ENCODE results near the gene ZNF536.

Gene ZNF536

GRCh38 chr19:30371960-30372824 is at the start of gene ZNF536:
ZNF536 (plus strand) TSS chr19:30372384; CDS start chr19:30443563, 71,179 bp downstream.
- TF ChIP-seq EZH2phosphoT487 (IDR thresholded peaks at IDR 0.05; ENCODE audit: low read length), result no peak
- TF ChIP-seq EZH2 (optimal IDR thresholded peaks at IDR 0.05; ENCODE audit: low read depth, low read length), result no peak
- TF ChIP-seq CTCF (IDR thresholded peaks at IDR 0.05; ENCODE audit: low read length), result no peak
- H3K27me3 ChIP-seq (replicated peaks; ENCODE audit: insufficient read depth, low read length), result peaks cover 67% of the 10 kb centered on the region
- no peak within 1 kb of the TSS for H3K4me3 ChIP-seq (ENCODE audit: low read length)
- H3K9me2 ChIP-seq (replicated peaks; ENCODE audit: insufficient read depth, low read length), result no peaks in the 10 kb centered on the region
- no peaks in the 10 kb centered on the region for H3F3A ChIP-seq (ENCODE audit: insufficient read depth, low read length)
- H3K9ac ChIP-seq (ENCODE audit: low read length), result no peak within 1 kb of the TSS
- H3K79me2 ChIP-seq (ENCODE audit: low read length), result no peaks in the 10 kb centered on the region
- DNase-seq, result no peak
- no peak within 1 kb of the TSS for H3K27ac ChIP-seq (ENCODE audit: low read length)
- H3K4me1 ChIP-seq (ENCODE audit: low read length), result no peaks in the 10 kb centered on the region
- H3K9me3 ChIP-seq (replicated peaks; ENCODE audit: insufficient read depth, low read length), result no peaks in the 10 kb centered on the region
- H3K4me2 ChIP-seq (ENCODE audit: low read depth, low read length), result no peak within 1 kb of the TSS
- H4K20me1 ChIP-seq (ENCODE audit: insufficient read depth, low read length), result no peaks in the 10 kb centered on the region
- no peaks in the 10 kb centered on the region for H3K36me3 ChIP-seq (replicated peaks; ENCODE audit: insufficient read depth, low read length)
- H2AFZ ChIP-seq (ENCODE audit: low read length), result no peak within 1 kb of the TSS

- H3K4me1 ChIP-seq (ENCODE audit: low read length), result no peaks in the 10 kb centered on the region
- H3K4me3 ChIP-seq (ENCODE audit: low read length), result no peak overlapping the region
- H4K20me1 ChIP-seq (ENCODE audit: insufficient read depth, low read length), result no peaks in the 10 kb centered on the region
- no peaks in the 10 kb centered on the region for H3K36me3 ChIP-seq (replicated peaks; ENCODE audit: insufficient read depth, low read length)
- H3K9ac ChIP-seq (ENCODE audit: low read length), result no peak overlapping the region
- TF ChIP-seq EZH2 (optimal IDR thresholded peaks at IDR 0.05; ENCODE audit: low read depth, low read length) (no peak), CTCF (IDR thresholded peaks at IDR 0.05; ENCODE audit: low read length) (no peak), EZH2phosphoT487 (IDR thresholded peaks at IDR 0.05; ENCODE audit: low read length) (no peak)
- H2AFZ ChIP-seq (ENCODE audit: low read length), result no peak overlapping the region
- H3K9me3 ChIP-seq (replicated peaks; ENCODE audit: insufficient read depth, low read length), result no peaks in the 10 kb centered on the region
- no peak overlapping the region for H3K4me2 ChIP-seq (ENCODE audit: low read depth, low read length)
- H3K9me2 ChIP-seq (replicated peaks; ENCODE audit: insufficient read depth, low read length), result no peaks in the 10 kb centered on the region
- no peak overlapping the region for H3K27ac ChIP-seq (ENCODE audit: low read length)
- H3K27me3 ChIP-seq (replicated peaks; ENCODE audit: insufficient read depth, low read length), result peaks cover 68% of the 10 kb centered on the region
- no peaks in the 10 kb centered on the region for H3K79me2 ChIP-seq (ENCODE audit: low read length)
- H3F3A ChIP-seq (ENCODE audit: insufficient read depth, low read length), result no peaks in the 10 kb centered on the region
- no peak for DNase-seq
These were observed 49.4 kb upstream of the ZNF536 start for GRCh38 chr19:30322641-30323320.

GRCh38 chr19:30323904-30324303 is 48.3 kb upstream of the ZNF536 start:
- no peak for TF ChIP-seq EZH2phosphoT487 (IDR thresholded peaks at IDR 0.05; ENCODE audit: low read length)
- TF ChIP-seq EZH2 (optimal IDR thresholded peaks at IDR 0.05; ENCODE audit: low read depth, low read length), result no peak
- TF ChIP-seq CTCF (IDR thresholded peaks at IDR 0.05; ENCODE audit: low read length), result no peak
- Histone ChIP-seq H3K9me2 (replicated peaks; ENCODE audit: insufficient read depth, low read length) (no peaks in the 10 kb centered on the region), H3K27ac (ENCODE audit: low read length) (no peak overlapping the region), H3F3A (ENCODE audit: insufficient read depth, low read length) (no peaks in the 10 kb centered on the region), H3K27me3 (replicated peaks; ENCODE audit: insufficient read depth, low read length) (peaks cover 68% of the 10 kb centered on the region), H3K9me3 (replicated peaks; ENCODE audit: insufficient read depth, low read length) (no peaks in the 10 kb centered on the region), H3K4me1 (ENCODE audit: low read length) (no peaks in the 10 kb centered on the region), H3K4me3 (ENCODE audit: low read length) (no peak overlapping the region), H3K79me2 (ENCODE audit: low read length) (no peaks in the 10 kb centered on the region), H3K36me3 (replicated peaks; ENCODE audit: insufficient read depth, low read length) (no peaks in the 10 kb centered on the region), H3K4me2 (ENCODE audit: low read depth, low read length) (no peak overlapping the region), H4K20me1 (ENCODE audit: insufficient read depth, low read length) (no peaks in the 10 kb centered on the region), H3K9ac (ENCODE audit: low read length) (no peak overlapping the region), H2AFZ (ENCODE audit: low read length) (no peak overlapping the region)
- DNase-seq, result no peak
